Karpas-422 (cell line): ENCODE data around the gene ERGIC1. TPM values are rescaled to one million over a fixed set of nuclear protein-coding genes. Genes with fewer than 3 reads are reported as not detected.
"Not testable (repeated sequence)": the region's sequence is repeated elsewhere in the genome, so short reads cannot be mapped to it uniquely, and the experiment has no call there.

Experiments
- DNase-seq: peaks from one replicate; pipeline ENCODE4 v3.0.0-alpha.2; 2015
- H2AFZ ChIP-seq: fragments of 200-600 bp; sonication (generic); 2 replicates; pipeline ENCODE4 v1.6.1; 2014; ENCODE audit warnings: antibody characterized with exemption, low read length, mixed read lengths
- H3K27ac ChIP-seq: fragments of 200-600 bp; sonication (generic); 2 replicates; pipeline ENCODE4 v1.5.1; 2014; ENCODE audit warnings: mild to moderate bottlenecking, low read length, moderate library complexity
- H3K27me3 ChIP-seq: fragments of 200-600 bp; sonication (generic); 2 replicates; pipeline ENCODE4 v1.6.1; 2014; ENCODE audit warnings: low read length, mixed read lengths
- H3K36me3 ChIP-seq: fragments of 200-600 bp; sonication (generic); 2 replicates; pipeline ENCODE4 v1.6.1; 2014; ENCODE audit warnings: low read length, mixed read lengths; ENCODE audit not compliant: insufficient read depth
- H3K4me1 ChIP-seq: fragments of 200-600 bp; sonication (generic); 2 replicates; pipeline ENCODE4 v1.6.1; 2014; ENCODE audit warnings: mild to moderate bottlenecking, low read length, mixed read lengths
- H3K4me2 ChIP-seq: fragments of 200-600 bp; sonication (generic); 2 replicates; pipeline ENCODE4 v1.6.1; 2014; ENCODE audit warnings: low read length, low read depth, mild to moderate bottlenecking; ENCODE audit not compliant: poor library complexity, severe bottlenecking
- H3K4me3 ChIP-seq: fragments of 200-600 bp; sonication (generic); 2 replicates; pipeline ENCODE4 v1.5.1; 2014; ENCODE audit warnings: mild to moderate bottlenecking, antibody characterized with exemption, low read length, mixed read lengths
- H3K79me2 ChIP-seq: fragments of 200-600 bp; sonication (generic); 2 replicates; pipeline ENCODE4 v1.6.1; 2014; ENCODE audit warnings: mild to moderate bottlenecking, low read length, mixed read lengths
- H3K9ac ChIP-seq: fragments of 200-600 bp; sonication (generic); 2 replicates; pipeline ENCODE4 v1.6.0; 2014; ENCODE audit warnings: low read length
- H3K9me2 ChIP-seq: fragments of 200-600 bp; sonication (generic), shearing (Covaris generic); replicated peaks from 2 replicates; pipeline ENCODE4 v1.6.0; 2014; ENCODE audit warnings: mild to moderate bottlenecking, low read length, moderate library complexity; ENCODE audit not compliant: insufficient read depth
- H3K9me3 ChIP-seq: fragments of 300-700, 200-600 bp; sonication (generic); 2 replicates; pipeline ENCODE4 v1.6.1; 2014; ENCODE audit warnings: low read length, mixed read lengths
- H4K20me1 ChIP-seq: fragments of 200-600 bp; sonication (generic); 2 replicates; pipeline ENCODE4 v1.6.1; 2014; ENCODE audit warnings: mild to moderate bottlenecking, antibody characterized with exemption, low read length, low read depth; ENCODE audit not compliant: insufficient read depth
- total RNA-seq: library from RNA; depleted of rRNA; stranded (reverse); fragments of >200 nt; shearing (Covaris generic); gene quantifications from 2 replicates; pipeline ENCODE4 v1.2.3, GENCODE V29; 2014; ENCODE audit warnings: low replicate concordance

The ERGIC1 gene
- total RNA-seq, 1 experiment from 2014 or later: 67.2 TPM

DNA sequence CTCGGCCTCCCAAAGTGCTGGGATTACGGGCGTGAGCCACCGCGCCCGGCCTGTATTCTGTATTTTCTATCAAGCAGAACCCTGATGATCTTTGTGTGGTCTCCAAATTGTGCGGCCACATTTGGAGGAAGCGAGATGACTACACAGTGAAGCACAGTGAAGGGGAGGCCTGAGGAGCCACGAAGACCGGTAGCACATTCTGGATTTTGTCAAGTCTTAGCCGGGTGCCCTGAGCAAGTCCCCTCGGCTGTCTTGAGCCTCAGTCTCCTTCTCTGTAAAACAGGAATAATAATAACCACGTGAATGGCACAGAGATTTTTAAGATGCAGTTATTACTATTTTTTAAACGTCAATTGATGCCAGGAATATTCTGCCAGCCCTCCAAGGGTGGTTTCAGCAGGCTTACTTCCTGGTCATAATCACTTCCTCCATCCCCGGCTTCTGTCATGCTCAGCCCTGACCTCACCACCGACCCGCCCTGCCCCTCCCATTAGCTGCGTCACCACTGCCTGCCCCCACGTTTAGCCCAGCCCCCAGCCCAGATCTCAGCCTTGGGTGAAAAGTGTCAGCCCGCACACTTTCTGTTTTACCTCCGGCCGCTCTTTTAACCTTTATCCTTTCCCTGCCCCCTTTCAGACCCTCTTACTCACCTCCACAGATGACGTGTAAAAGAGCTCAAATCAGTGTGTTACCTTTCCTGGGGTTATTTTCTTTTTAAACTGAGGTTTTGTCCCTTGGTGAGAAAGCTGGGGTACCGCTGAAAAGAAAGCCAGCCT is 27.0 kb upstream of the ERGIC1 start:
- H2AFZ ChIP-seq: peak overlapping the region; percentile 97
- no peaks in the 10 kb centered on the region for H3K36me3 ChIP-seq
- H3K4me2 ChIP-seq: peak overlapping the region; percentile 73
- H3K27me3 ChIP-seq: no peaks in the 10 kb centered on the region
- peak overlapping the region; percentile 55; the same call in 1 of the 2 replicates for H3K4me3 ChIP-seq
- no peaks in the 10 kb centered on the region for H3K79me2 ChIP-seq
- no peaks in the 10 kb centered on the region for H3K9me3 ChIP-seq
- H3K9ac ChIP-seq: peak overlapping the region; percentile 64
- peaks cover 8% of the 10 kb centered on the region for H3K4me1 ChIP-seq
- H3K27ac ChIP-seq: no peak overlapping the region
- H3K9me2 ChIP-seq: no peaks in the 10 kb centered on the region
- DNase-seq: peak; percentile 91
- H4K20me1 ChIP-seq: no peaks in the 10 kb centered on the region

DNA sequence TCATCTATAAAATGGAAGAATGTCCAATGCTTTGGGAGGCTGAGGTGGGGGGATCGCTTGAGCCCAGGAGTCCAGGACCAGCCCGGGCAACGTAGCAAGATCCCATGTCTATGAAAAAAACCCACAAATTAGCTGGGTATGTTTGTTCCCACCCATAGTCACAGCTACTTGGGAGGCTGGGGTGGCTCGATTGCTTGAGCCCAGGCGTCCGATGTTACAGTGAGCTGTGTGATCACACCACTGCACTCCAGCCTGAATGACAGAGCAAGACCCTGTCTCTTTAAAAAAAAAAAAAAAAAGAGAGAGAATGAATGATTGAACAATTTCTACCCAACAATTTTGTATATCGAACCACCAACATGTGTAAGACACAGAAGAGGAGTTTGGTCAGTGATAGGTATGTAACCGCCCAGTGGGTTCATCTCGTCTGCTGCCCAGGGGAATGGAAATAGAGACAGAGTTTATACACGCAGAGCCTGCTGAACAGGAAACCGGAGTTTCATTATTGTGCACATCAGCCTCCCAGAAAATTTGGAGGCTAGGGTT is 26.2 kb upstream of the ERGIC1 start:
- Histone ChIP-seq H4K20me1 (no peaks in the 10 kb centered on the region), H3K9me3 (no peaks in the 10 kb centered on the region), H3K79me2 (no peaks in the 10 kb centered on the region), H3K9me2 (no peaks in the 10 kb centered on the region), H3K36me3 (no peaks in the 10 kb centered on the region), H3K4me3 (peak overlapping the region; percentile 55; the same call in 1 of the 2 replicates), H3K9ac (peak overlapping the region; percentile 64), H3K27ac (no peak overlapping the region), H3K27me3 (no peaks in the 10 kb centered on the region), H2AFZ (peak overlapping the region; percentile 97), H3K4me1 (peaks cover 8% of the 10 kb centered on the region), H3K4me2 (peak overlapping the region; percentile 73)
- DNase-seq: no peak

DNA sequence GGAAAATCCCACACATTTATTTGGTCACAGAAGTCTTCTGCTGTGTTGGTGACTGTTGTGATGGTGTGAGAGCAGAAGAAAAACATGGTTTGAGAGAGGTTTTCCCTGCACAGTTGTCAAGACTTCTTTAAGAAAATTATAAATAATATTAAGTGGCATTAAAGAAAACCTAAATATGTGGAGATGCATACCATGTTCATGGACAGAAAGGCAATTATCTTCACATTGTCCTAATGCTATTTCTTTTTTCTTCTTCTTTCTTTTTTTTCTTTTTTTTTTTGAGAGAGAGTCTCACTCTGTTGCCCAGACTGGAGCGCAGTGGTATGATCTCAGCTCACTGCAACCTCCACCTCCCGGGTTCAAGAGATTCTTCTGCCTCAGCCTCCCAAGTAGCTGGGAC is 24.3 kb upstream of the ERGIC1 start:
- DNase-seq: no peak
- H3K27ac ChIP-seq: no peak overlapping the region

DNA sequence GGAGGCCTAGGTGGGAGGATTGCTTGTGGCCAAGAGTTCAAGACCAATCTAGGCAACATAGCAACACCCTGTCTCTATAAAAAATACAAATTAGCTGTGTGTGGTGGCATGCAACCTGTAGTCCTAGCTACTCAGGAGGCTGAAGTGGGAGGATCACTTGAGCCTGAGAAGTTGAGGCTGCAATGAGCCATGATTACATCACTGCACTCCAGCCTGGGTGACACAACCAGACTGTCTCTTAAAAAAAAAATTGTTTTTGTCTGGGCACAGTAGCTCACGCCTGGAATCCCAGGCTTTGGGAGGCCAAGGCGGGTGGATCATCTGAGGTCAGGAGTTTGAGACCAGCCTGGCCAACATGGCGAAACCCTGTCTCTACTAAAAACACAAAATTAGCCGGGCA is 23.1 kb upstream of the ERGIC1 start:
- H4K20me1 ChIP-seq: not testable (repeated sequence)

More for the DNA sequence above, 24.3 kb upstream of the ERGIC1 start:
- H3K4me2 ChIP-seq: no peak overlapping the region
- no peaks in the 10 kb centered on the region for H4K20me1 ChIP-seq
- H3K27me3 ChIP-seq: no peaks in the 10 kb centered on the region
- no peaks in the 10 kb centered on the region for H3K9me2 ChIP-seq
- no peaks in the 10 kb centered on the region for H3K79me2 ChIP-seq
- no peak overlapping the region for H2AFZ ChIP-seq
- no peak overlapping the region for H3K9ac ChIP-seq
- H3K9me3 ChIP-seq: no peaks in the 10 kb centered on the region
- H3K4me1 ChIP-seq: peaks cover 8% of the 10 kb centered on the region
- H3K36me3 ChIP-seq: no peaks in the 10 kb centered on the region
- H3K4me3 ChIP-seq: no peak overlapping the region

DNA sequence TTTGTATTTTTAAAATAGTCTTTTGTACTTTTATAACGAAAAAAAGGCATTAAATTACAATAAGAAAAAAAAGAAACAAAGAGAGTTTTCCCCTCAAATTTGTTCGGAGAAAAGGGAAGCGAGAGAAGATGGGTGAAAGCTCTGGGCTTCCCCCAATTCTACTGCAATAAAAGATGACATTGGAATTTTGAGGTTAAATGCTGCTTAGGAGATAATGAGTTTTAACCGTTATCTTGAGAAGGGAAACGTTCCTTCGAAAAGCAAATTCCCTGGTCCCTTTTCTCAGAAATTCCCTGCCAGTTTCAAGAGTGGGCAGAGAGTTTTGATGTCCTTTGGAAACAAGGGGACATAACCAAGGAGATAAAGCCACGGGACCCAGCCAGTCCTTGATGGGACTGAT is 18.4 kb upstream of the ERGIC1 start:
- H3K9me3 ChIP-seq: no peaks in the 10 kb centered on the region
- no peak for DNase-seq
- H3K79me2 ChIP-seq: no peaks in the 10 kb centered on the region
- H3K36me3 ChIP-seq: no peaks in the 10 kb centered on the region
- H2AFZ ChIP-seq: no peak overlapping the region
- no peak overlapping the region for H3K27ac ChIP-seq
- no peaks in the 10 kb centered on the region for H3K27me3 ChIP-seq
- no peak overlapping the region for H3K4me2 ChIP-seq
- no peak overlapping the region for H3K4me3 ChIP-seq
- H3K4me1 ChIP-seq: no peaks in the 10 kb centered on the region
- no peak overlapping the region for H3K9ac ChIP-seq
- no peaks in the 10 kb centered on the region for H4K20me1 ChIP-seq
- no peaks in the 10 kb centered on the region for H3K9me2 ChIP-seq

More for the DNA sequence above, 23.1 kb upstream of the ERGIC1 start:
- not testable (repeated sequence) for H3K9me3 ChIP-seq, H2AFZ ChIP-seq, H3K4me2 ChIP-seq, H3K79me2 ChIP-seq, H3K4me1 ChIP-seq, H3K27ac ChIP-seq, H3K9me2 ChIP-seq, H3K4me3 ChIP-seq, H3K27me3 ChIP-seq, H3K36me3 ChIP-seq, DNase-seq, H3K9ac ChIP-seq

DNA sequence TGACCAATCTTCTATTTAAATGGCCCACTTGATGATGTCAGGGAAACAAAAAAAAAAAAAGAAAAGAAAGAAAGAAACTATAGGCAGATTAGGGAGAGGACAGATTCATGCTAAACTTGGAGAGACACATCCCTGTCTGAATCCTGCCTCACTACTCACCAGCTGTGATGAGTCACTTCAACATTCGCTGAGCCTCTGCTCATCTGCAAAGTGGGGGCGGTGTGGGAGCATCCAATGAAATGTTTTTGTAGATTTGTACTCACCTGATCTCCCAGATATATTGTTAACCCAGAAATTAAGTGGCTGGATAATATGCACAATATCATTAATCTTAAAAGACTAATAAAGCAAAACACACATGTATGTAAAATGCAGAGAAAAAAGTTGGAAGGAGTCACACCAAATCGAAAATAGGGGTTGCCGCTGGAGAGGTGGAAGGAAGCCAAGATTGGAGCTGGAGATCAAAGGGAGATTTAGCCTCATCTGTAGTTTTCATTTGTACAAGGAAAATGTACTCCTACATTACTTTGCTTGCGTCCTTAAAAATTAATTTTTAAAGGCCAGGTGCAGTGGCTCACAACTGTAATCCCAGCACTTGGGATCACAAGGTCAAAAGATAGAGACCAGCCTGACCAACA is 17.0 kb upstream of the ERGIC1 start:
- Histone ChIP-seq H4K20me1 (no peaks in the 10 kb centered on the region), H3K9me2 (no peaks in the 10 kb centered on the region), H3K79me2 (no peaks in the 10 kb centered on the region), H3K4me3 (no peak overlapping the region), H3K27ac (no peak overlapping the region), H3K36me3 (no peaks in the 10 kb centered on the region), H2AFZ (no peak overlapping the region), H3K9me3 (no peaks in the 10 kb centered on the region), H3K9ac (no peak overlapping the region), H3K4me2 (no peak overlapping the region), H3K4me1 (no peaks in the 10 kb centered on the region), H3K27me3 (no peaks in the 10 kb centered on the region)
- DNase-seq: no peak

DNA sequence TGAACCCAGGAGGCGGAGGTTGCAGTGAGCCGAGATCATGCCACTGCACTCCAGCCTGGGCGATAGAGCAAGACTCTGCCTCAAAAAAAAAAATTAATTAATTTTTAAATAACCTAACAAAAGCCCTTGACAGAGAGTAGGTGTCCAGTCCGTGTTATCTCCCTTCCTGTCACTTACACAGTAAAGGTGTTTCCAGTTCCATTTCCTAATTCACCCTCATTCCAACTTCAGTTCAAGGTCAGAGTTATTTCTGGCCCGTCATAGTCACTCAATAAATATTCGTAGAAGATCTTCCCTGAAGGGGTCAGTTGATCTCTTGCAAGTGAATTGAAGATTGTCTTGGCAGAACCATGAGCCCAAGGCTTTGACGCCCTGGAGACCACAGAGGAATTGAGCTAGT is 16.4 kb upstream of the ERGIC1 start:
- Histone ChIP-seq H3K27ac (no peak overlapping the region), H3K4me1 (no peaks in the 10 kb centered on the region), H3K79me2 (no peaks in the 10 kb centered on the region), H3K9me3 (no peaks in the 10 kb centered on the region), H2AFZ (no peak overlapping the region), H3K9me2 (no peaks in the 10 kb centered on the region), H3K9ac (no peak overlapping the region), H3K36me3 (no peaks in the 10 kb centered on the region), H4K20me1 (no peaks in the 10 kb centered on the region), H3K4me3 (no peak overlapping the region), H3K4me2 (no peak overlapping the region), H3K27me3 (no peaks in the 10 kb centered on the region)
- DNase-seq: no peak

DNA sequence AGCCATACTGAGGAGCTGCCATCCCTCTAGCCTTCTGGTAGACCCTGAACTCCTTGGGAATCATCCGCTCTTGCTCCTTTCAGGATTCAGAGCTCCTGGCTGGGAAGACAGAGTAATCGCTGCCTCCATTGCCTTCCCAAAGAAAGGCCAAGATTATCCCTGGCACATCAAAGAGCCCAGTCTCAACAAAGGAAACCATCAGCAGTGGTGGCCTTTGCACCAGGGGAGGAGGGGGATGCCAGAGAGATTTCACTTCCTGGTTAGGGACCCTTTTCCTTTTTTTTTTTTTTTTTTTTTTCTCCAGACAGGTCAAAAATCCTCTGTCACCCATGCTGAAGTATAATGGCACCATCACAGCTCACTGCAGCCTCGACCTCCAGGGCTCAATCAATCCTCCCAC is 16.0 kb upstream of the ERGIC1 start:
- Histone ChIP-seq H2AFZ (no peak overlapping the region), H3K27ac (no peak overlapping the region), H3K9me2 (no peaks in the 10 kb centered on the region), H3K9ac (no peak overlapping the region), H3K4me1 (no peaks in the 10 kb centered on the region), H3K27me3 (no peaks in the 10 kb centered on the region), H4K20me1 (no peaks in the 10 kb centered on the region), H3K4me2 (no peak overlapping the region), H3K4me3 (no peak overlapping the region), H3K36me3 (no peaks in the 10 kb centered on the region), H3K79me2 (no peaks in the 10 kb centered on the region), H3K9me3 (no peaks in the 10 kb centered on the region)
- no peak for DNase-seq
